Spinal cord (tissue), 10 donors: ENCODE results near the gene MCM3AP. TPM values are rescaled to one million over a fixed set of nuclear protein-coding genes. Genes with fewer than 3 reads are reported as not detected.

Experiments
- DNase-seq, 6 donors: peaks; one replicate each; pipeline versions ENCODE4 v3.0.0 to v3.0.0-alpha.2; 2013 to 2015; ENCODE audit warnings: low spot score in 6 of 6, low read depth in 4 of 6
- H3K27ac ChIP-seq: one replicate; pipeline ENCODE4 v1.5.1; 2013; ENCODE audit warnings: low read depth, low read length, control low read depth
- H3K27me3 ChIP-seq: one replicate; pipeline ENCODE4 v1.6.1; 2013; ENCODE audit warnings: low read length; ENCODE audit not compliant: control insufficient read depth, insufficient read depth
- H3K36me3 ChIP-seq: one replicate; pipeline ENCODE4 v1.6.1; 2013; ENCODE audit warnings: low read length; ENCODE audit not compliant: control insufficient read depth, insufficient read depth
- H3K4me1 ChIP-seq: one replicate; pipeline ENCODE4 v1.6.1; 2013; ENCODE audit warnings: low read length; ENCODE audit not compliant: control insufficient read depth, insufficient read depth
- H3K4me3 ChIP-seq: one replicate; pipeline ENCODE4 v1.5.1; 2013; ENCODE audit warnings: low read depth, low read length, control low read depth
- H3K9me3 ChIP-seq: one replicate; pipeline ENCODE4 v1.6.1; 2013; ENCODE audit warnings: low read length; ENCODE audit not compliant: control insufficient read depth, insufficient read depth
- WGBS: methylation state at CpG from one replicate; pipeline ENCODE4 v1.1.5; 2013; ENCODE audit warnings: missing lambda C conversion rate; ENCODE audit not compliant: insufficient coverage; 5-methylcytosine and 5-hydroxymethylcytosine counted together
- polyA plus RNA-seq, 2 donors: library from polyadenylated mRNA; unstranded; fragments of 120-200 nt; gene quantifications; one replicate each; pipeline ENCODE4 v1.2.1, GENCODE V29; 2013; ENCODE audit not compliant: insufficient read length in 2 of 2
- total RNA-seq, 2 donors: library from RNA; depleted of rRNA in 1 of 2; stranded (reverse); fragments of 120-200 nt in 1 of 2; fragments of >200 nt in 1 of 2; gene quantifications; one replicate each; pipeline versions ENCODE4 v1.2.3 to v1.2.4, GENCODE V29; 2013 to 2014
- donor health status: healthy.

Gene MCM3AP
- total and polyA plus RNA-seq, 4 donors, result 62.0 to 80.8 (median 71.2) TPM

- H3K27ac ChIP-seq, result peak within 1 kb of the TSS; percentile 96
- H3K4me3 ChIP-seq, result peak within 1 kb of the TSS; percentile 98
- DNase-seq, result peak; percentile 82 to 99 (median 95)
- H3K27me3 ChIP-seq, result no peaks in the 10 kb centered on the region
- no peaks in the 10 kb centered on the region for H3K9me3 ChIP-seq
- peaks cover 18% of the 10 kb centered on the region for H3K36me3 ChIP-seq
- peaks cover 29% of the 10 kb centered on the region for H3K4me1 ChIP-seq
- under 1% methylated on average over 76 of the region's 76 CpGs for WGBS
These were observed 38.4 kb upstream of the MCM3AP start, which contains the start of the genes C21orf58 and PCNT for GRCh38 chr21:46323710-46324389. TSS of gene C21orf58 (minus strand) at chr21:46323870. CDS start at chr21:46322738, 1,132 bp downstream. TSS of gene PCNT (plus strand) at chr21:46324156. CDS start at chr21:46324229, 73 bp downstream.

DNA sequence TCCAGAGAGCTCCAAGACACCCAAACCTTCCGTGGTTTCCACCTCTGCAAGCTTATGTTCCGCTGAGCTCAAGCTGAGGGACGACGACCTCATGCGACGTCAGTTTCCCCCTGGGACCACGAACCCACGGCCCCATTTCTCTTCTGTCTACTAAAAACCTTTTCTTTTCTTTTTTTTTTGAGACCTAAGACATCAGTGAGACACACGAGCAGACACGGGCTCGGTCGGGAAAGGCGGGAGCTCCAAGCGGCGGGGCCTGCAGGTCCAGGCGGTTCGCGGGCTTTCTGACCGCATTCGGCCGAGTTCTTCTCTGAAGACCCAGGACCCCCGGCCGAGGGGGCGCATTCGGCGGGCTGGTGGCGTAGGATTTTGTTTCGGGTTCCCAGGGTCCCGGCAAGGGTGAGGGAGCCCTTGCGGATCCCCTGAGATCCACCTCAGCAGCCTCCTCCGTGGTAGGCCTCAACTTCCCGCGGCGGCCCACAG, 37.9 kb upstream of the MCM3AP start:
- WGBS, result 0% methylated on average over 34 of the region's 34 CpGs
- H3K36me3 ChIP-seq, result peaks cover 18% of the 10 kb centered on the region
- H3K4me3 ChIP-seq, result peak overlapping the region; percentile 60
- DNase-seq, result peak in 2 of 6 donors; percentile 3 to 4
- H3K9me3 ChIP-seq, result no peaks in the 10 kb centered on the region
- H3K27me3 ChIP-seq, result no peaks in the 10 kb centered on the region
- peaks cover 29% of the 10 kb centered on the region for H3K4me1 ChIP-seq
- peak overlapping the region; percentile 17 for H3K27ac ChIP-seq

DNA sequence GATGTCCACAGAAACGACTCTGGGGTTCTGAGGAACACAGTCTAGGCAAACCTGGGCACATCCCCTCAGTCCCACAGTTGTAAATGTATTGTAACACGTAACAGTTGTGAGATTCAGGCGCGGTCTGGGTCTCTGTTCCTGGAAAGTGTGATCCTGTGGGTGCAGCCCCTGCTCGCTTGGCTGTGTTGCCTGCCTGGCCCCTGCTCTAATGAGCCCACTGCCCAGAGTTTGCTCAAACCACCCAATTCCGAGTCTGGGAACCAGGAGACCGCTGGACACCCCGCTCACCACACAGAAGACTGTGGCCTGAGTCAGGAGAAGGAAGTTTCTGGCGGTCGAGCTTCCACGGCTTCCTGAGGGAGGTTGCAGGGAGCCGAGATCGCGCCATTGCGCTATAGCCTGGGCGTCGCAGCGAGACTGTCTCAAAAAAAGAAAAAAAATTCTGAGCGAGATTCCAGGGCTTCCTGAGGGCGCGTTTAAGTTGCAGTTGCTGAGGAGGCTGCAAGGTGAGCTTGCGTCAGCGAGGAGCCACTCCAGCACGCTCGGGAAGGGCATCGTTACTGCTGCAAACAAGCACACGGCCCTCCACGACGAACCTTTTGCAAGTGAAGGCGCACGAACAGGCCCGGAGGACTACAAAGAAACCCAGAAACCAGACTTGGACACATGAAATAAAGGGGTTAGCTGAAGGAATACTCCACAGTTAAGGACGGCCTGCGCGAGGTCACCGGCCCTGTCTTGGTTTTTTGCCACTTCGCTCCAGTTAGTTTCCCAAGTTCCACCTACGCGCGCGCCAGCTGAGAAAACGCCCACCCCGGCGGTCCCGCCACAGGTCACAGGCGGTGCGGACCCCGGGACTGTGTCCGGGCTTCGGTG, 37.2 kb upstream of the MCM3AP start:
- Histone ChIP-seq H3K4me1 (peaks cover 29% of the 10 kb centered on the region), H3K27me3 (no peaks in the 10 kb centered on the region), H3K4me3 (peak overlapping the region; percentile 60), H3K36me3 (peaks cover 18% of the 10 kb centered on the region), H3K9me3 (no peaks in the 10 kb centered on the region), H3K27ac (peak overlapping the region; percentile 17)
- WGBS, result under 1% methylated on average over 46 of the region's 50 CpGs
- DNase-seq, result no peak

DNA sequence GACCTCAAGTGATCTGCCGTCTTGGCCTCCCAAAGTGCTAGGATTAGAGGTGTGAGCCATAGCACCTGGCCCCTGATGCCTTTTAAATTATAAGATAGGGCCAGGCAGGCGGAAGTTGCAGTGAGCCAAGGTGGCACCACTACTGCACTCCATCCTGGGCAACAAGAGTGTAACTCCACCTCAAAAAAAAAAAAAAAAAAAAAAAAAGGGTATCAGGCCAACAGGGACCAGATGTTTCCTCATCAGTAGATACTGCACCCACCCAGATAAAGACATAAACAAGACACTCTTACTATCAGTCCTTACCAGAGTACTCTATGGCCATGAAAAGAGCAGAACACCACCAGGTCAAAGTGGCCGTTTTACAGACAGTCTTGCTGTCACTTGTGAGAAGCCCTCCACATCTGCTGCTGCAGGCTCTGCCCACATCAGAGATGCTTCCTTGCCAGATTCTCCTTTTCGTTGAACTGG, 35.0 kb upstream of the MCM3AP start:
- Histone ChIP-seq H3K4me3 (no peak overlapping the region), H3K4me1 (peaks cover 22% of the 10 kb centered on the region), H3K9me3 (no peaks in the 10 kb centered on the region), H3K27me3 (no peaks in the 10 kb centered on the region), H3K36me3 (peaks cover 35% of the 10 kb centered on the region), H3K27ac (no peak overlapping the region)
- no peak for DNase-seq
- WGBS, result 75% methylated on average over 3 of the region's 4 CpGs

- Histone ChIP-seq H3K36me3 (peaks cover 45% of the 10 kb centered on the region), H3K4me1 (peaks cover 17% of the 10 kb centered on the region), H3K27ac (no peak overlapping the region), H3K27me3 (no peaks in the 10 kb centered on the region), H3K9me3 (no peaks in the 10 kb centered on the region), H3K4me3 (no peak overlapping the region)
- 94% methylated on average over 6 of the region's 7 CpGs for WGBS
- DNase-seq, result no peak
These were observed 33.8 kb upstream of the MCM3AP start for GRCh38 chr21:46319186-46319585.

DNA sequence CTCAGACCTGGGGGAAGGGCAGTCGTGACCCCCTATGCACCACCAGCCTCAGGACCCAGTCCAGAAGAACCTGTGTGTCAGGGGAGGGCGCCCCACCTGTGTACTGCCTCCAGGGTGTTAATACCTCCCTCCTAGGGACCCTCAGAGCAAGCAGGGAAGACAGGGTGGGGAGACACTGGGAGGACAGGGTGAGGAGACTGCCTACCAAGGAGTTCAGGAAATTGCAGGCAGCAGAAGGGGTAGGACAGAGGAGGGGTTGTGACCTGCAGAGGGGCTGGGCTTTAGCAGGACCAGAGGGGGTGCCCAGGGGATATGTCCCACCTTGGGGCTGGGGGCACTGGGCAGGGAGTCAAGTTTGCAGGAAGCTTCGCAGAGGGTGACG, 33.0 kb upstream of the MCM3AP start:
- H3K4me3 ChIP-seq, result no peak overlapping the region
- H3K4me1 ChIP-seq, result peaks cover 17% of the 10 kb centered on the region
- DNase-seq, result no peak
- peaks cover 52% of the 10 kb centered on the region for H3K36me3 ChIP-seq
- H3K27ac ChIP-seq, result no peak overlapping the region
- no peaks in the 10 kb centered on the region for H3K27me3 ChIP-seq
- no peaks in the 10 kb centered on the region for H3K9me3 ChIP-seq
- WGBS, result 100% methylated on average over 2 of the region's 4 CpGs

DNA sequence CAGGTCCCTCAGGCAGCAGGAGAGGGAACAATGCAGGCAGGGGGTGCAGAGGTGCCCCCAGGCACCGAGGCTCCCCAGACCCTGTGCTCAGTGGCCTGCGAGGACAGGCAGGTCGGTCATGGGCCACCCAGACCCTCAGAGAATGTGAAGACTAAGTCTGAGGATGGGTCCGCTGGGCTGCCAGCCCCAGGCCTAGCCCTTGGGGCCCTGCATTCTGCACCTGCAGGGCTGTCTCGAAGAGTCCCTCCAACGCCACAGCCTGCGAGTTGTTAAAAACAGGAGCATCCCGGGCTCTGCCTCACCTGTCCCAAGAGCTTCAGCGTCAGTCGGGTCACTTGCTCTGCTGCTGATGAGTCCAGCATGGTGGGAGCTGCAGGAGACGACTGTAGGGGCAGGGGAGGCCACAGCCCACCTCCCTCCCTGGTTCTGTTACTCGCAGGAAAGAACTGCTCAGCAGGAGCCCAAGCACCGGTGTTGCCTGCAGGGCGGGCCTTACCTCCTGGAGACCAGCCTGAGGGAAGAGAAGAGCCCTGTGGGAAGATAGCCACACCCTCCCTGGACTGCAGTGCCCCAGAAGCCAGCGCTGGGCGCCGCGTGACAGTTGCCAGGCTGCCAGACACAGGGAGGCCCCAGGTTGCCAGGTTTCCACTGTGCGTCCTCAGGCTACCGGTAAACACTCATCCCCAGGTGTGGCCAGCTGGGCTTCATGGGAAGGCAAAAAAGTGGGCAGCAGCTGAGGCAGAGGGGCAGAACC, 32.5 kb upstream of the MCM3AP start:
- no peak for DNase-seq
- no peaks in the 10 kb centered on the region for H3K9me3 ChIP-seq
- H3K4me3 ChIP-seq, result no peak overlapping the region
- H3K27me3 ChIP-seq, result no peaks in the 10 kb centered on the region
- WGBS, result 71% methylated on average over 19 of the region's 20 CpGs
- peaks cover 57% of the 10 kb centered on the region for H3K36me3 ChIP-seq
- peaks cover 12% of the 10 kb centered on the region for H3K4me1 ChIP-seq
- H3K27ac ChIP-seq, result no peak overlapping the region

GRCh38 chr21:46316708-46317324, 31.4 kb upstream of the MCM3AP start:
- DNase-seq, result no peak
- Histone ChIP-seq H3K27ac (no peak overlapping the region), H3K9me3 (no peaks in the 10 kb centered on the region), H3K36me3 (peaks cover 60% of the 10 kb centered on the region), H3K27me3 (no peaks in the 10 kb centered on the region), H3K4me1 (peaks cover under 1% of the 10 kb centered on the region), H3K4me3 (no peak overlapping the region)
- WGBS, result 95% methylated on average over 13 of the region's 14 CpGs
